MM.1S (cell line): Measurements from ENCODE around the gene SPRTN.

ENCODE experiments used
- DNase-seq: peaks from one replicate; pipeline ENCODE4 v3.0.0-alpha.2; 2015
- H2AFZ ChIP-seq: fragments of 300-600 bp; sonication (generic); 2 replicates; pipeline ENCODE4 v1.6.0; 2016; ENCODE audit warnings: antibody characterized with exemption, low read length
- H3F3A ChIP-seq: fragments of 300-600 bp; sonication (generic); 2 replicates; pipeline ENCODE4 v1.6.1; 2016; ENCODE audit warnings: mild to moderate bottlenecking, antibody characterized with exemption, low read length, moderate library complexity, mixed read lengths; ENCODE audit not compliant: insufficient read depth
- H3K27ac ChIP-seq: fragments of 300-600 bp; sonication (generic); 2 replicates; pipeline ENCODE4 v1.5.1; 2016; ENCODE audit warnings: mild to moderate bottlenecking, low read length
- H3K27me3 ChIP-seq: fragments of 300-600 bp; sonication (generic); replicated peaks from 2 replicates; pipeline ENCODE4 v1.6.0; 2016; ENCODE audit warnings: low read length; ENCODE audit not compliant: insufficient read depth
- H3K36me3 ChIP-seq: fragments of 300-600 bp; sonication (generic); replicated peaks from 2 replicates; pipeline ENCODE4 v1.6.1; 2016; ENCODE audit warnings: mild to moderate bottlenecking, low read length, mixed read lengths; ENCODE audit not compliant: insufficient read depth
- H3K4me1 ChIP-seq: fragments of 300-600 bp; sonication (generic); 2 replicates; pipeline ENCODE4 v1.6.1; 2016; ENCODE audit warnings: low read length, mixed read lengths
- H3K4me2 ChIP-seq: fragments of 300-600 bp; sonication (generic); 2 replicates; pipeline ENCODE4 v1.6.0; 2016; ENCODE audit warnings: low read depth, low read length
- H3K4me3 ChIP-seq: fragments of 300-600 bp; sonication (generic); 2 replicates; pipeline ENCODE4 v1.5.1; 2016; ENCODE audit warnings: low read length, mixed read lengths
- H3K79me2 ChIP-seq: fragments of 300-600 bp; sonication (generic); 2 replicates; pipeline ENCODE4 v1.6.1; 2016; ENCODE audit warnings: mixed run types, low read length, mixed read lengths
- H3K9ac ChIP-seq: fragments of 300-600 bp; sonication (generic); 2 replicates; pipeline ENCODE4 v1.6.1; 2016; ENCODE audit warnings: low read length, mixed read lengths
- H3K9me2 ChIP-seq: fragments of 300-600 bp; sonication (generic); replicated peaks from 2 replicates; pipeline ENCODE4 v1.6.1; 2016; ENCODE audit warnings: mild to moderate bottlenecking, low read length, mixed read lengths; ENCODE audit not compliant: insufficient read depth
- H3K9me3 ChIP-seq: fragments of 300-600 bp; sonication (generic); replicated peaks from 2 replicates; pipeline ENCODE4 v1.6.1; 2016; ENCODE audit warnings: mild to moderate bottlenecking, low read length, mixed read lengths; ENCODE audit not compliant: insufficient read depth
- H4K20me1 ChIP-seq: fragments of 300-600 bp; sonication (generic); 2 replicates; pipeline ENCODE4 v1.6.1; 2016; ENCODE audit warnings: mild to moderate bottlenecking, low read length, moderate library complexity, mixed read lengths; ENCODE audit not compliant: insufficient read depth
- EZH2 ChIP-seq: fragments of 300-600 bp; sonication (generic); optimal IDR thresholded peaks from 2 replicates; pipeline ENCODE3; 2017; ENCODE audit warnings: low read depth, mild to moderate bottlenecking, antibody characterized with exemption, low read length, mixed read lengths
- EZH2phosphoT487 ChIP-seq: fragments of 300-600 bp; sonication (generic); IDR thresholded peaks from 2 replicates; pipeline ENCODE4 v1.6.1; 2018; ENCODE audit warnings: antibody characterized with exemption, low read length
- TF ChIP-seq, protein P1 (sequence below): fragments of 300-600 bp; sonication (generic); IDR thresholded peaks from 2 replicates; pipeline ENCODE4 v1.5.1; 2016; ENCODE audit warnings: antibody characterized with exemption, low read length, mixed read lengths

Gene SPRTN

DNA sequence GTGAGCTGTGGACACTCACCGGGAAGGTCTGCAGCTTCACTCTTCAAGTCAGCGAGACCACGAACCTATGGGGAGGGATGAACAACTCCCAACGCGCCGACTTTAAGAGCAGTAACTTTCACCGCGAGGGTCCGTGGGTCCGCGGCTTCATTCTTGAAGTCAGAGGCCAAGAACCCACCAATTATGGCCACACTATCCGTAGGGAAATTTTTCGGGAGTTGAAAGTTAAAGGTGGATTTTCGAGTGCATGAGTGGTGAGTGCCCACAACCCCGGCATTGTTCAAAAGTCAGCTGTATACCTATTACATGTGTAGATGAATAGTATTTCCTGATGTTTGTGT is 20.1 kb upstream of the SPRTN start:
- Histone ChIP-seq H3K9me2 (no peaks in the 10 kb centered on the region), H3K9me3 (no peaks in the 10 kb centered on the region), H3K4me3 (no peak overlapping the region), H3K27me3 (no peaks in the 10 kb centered on the region), H2AFZ (no peak overlapping the region), H3K79me2 (no peaks in the 10 kb centered on the region), H3F3A (no peaks in the 10 kb centered on the region), H3K4me1 (no peaks in the 10 kb centered on the region), H4K20me1 (no peaks in the 10 kb centered on the region), H3K27ac (no peak overlapping the region), H3K9ac (no peak overlapping the region), H3K4me2 (no peak overlapping the region), H3K36me3 (no peaks in the 10 kb centered on the region)
- no peak for TF ChIP-seq EZH2phosphoT487
- TF ChIP-seq EZH2: no peak
- TF ChIP-seq, protein P1, sequence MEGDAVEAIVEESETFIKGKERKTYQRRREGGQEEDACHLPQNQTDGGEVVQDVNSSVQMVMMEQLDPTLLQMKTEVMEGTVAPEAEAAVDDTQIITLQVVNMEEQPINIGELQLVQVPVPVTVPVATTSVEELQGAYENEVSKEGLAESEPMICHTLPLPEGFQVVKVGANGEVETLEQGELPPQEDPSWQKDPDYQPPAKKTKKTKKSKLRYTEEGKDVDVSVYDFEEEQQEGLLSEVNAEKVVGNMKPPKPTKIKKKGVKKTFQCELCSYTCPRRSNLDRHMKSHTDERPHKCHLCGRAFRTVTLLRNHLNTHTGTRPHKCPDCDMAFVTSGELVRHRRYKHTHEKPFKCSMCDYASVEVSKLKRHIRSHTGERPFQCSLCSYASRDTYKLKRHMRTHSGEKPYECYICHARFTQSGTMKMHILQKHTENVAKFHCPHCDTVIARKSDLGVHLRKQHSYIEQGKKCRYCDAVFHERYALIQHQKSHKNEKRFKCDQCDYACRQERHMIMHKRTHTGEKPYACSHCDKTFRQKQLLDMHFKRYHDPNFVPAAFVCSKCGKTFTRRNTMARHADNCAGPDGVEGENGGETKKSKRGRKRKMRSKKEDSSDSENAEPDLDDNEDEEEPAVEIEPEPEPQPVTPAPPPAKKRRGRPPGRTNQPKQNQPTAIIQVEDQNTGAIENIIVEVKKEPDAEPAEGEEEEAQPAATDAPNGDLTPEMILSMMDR: no peak
- no peak for DNase-seq

DNA sequence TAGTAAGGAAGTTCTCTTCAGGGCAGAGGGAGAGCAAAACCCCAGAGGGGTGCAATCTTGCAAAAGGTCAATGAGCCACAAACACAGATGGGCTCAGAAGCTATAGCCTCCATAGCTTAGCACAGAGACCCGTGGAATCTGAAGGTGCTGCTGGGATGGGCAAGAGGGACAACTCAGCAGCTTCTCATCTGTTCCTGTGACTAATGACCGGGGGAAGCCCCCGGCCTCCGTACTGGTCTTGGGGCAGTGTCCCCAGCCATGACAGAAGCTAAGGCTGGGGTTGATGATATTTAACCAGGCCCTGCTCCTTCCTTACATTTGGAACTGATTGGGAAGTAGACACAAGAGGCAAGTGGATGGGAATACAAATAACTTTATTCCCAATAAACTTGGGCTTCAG is 19.5 kb upstream of the SPRTN start:
- no peaks in the 10 kb centered on the region for H3K36me3 ChIP-seq
- no peak overlapping the region for H2AFZ ChIP-seq
- no peaks in the 10 kb centered on the region for H3F3A ChIP-seq
- H3K9me2 ChIP-seq: no peaks in the 10 kb centered on the region
- no peak overlapping the region for H3K4me3 ChIP-seq
- TF ChIP-seq, protein P1: no peak
- TF ChIP-seq EZH2phosphoT487: no peak
- no peak for TF ChIP-seq EZH2
- no peaks in the 10 kb centered on the region for H4K20me1 ChIP-seq
- H3K4me1 ChIP-seq: no peaks in the 10 kb centered on the region
- no peak overlapping the region for H3K4me2 ChIP-seq
- H3K27me3 ChIP-seq: no peaks in the 10 kb centered on the region
- H3K9me3 ChIP-seq: no peaks in the 10 kb centered on the region
- DNase-seq: no peak
- H3K27ac ChIP-seq: no peak overlapping the region
- no peak overlapping the region for H3K9ac ChIP-seq
- no peaks in the 10 kb centered on the region for H3K79me2 ChIP-seq

DNA sequence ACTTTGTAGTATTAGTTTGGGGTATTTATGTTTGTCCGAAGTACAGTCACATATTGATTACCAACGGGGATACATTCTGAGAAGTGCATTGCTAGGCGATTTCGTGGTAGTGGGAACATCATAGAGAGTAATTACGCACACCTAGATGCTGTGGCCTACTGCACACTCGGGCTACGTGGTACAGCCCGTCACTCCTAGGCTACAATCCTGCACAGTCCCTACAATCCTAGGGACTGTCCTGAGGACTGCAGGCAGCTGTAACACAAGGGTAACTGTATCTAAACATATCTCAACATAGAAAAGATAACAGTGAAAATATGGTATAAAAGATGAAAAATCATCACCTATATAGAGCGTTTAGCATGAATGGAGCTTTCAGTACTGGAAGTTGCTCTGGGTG is 19.0 kb upstream of the SPRTN start:
- H3K9me3 ChIP-seq: no peaks in the 10 kb centered on the region
- no peak overlapping the region for H3K27ac ChIP-seq
- H3K36me3 ChIP-seq: no peaks in the 10 kb centered on the region
- TF ChIP-seq EZH2phosphoT487 (no peak), EZH2 (no peak)
- TF ChIP-seq, protein P1: no peak
- no peaks in the 10 kb centered on the region for H3K9me2 ChIP-seq
- no peak for DNase-seq
- no peak overlapping the region for H3K9ac ChIP-seq
- H3K4me2 ChIP-seq: no peak overlapping the region
- no peak overlapping the region for H3K4me3 ChIP-seq
- no peaks in the 10 kb centered on the region for H4K20me1 ChIP-seq
- no peaks in the 10 kb centered on the region for H3K79me2 ChIP-seq
- H2AFZ ChIP-seq: no peak overlapping the region
- H3F3A ChIP-seq: no peaks in the 10 kb centered on the region
- H3K27me3 ChIP-seq: no peaks in the 10 kb centered on the region
- H3K4me1 ChIP-seq: no peaks in the 10 kb centered on the region
